ENCODE data around the gene LSM6. TPM values are rescaled to one million over a fixed set of nuclear protein-coding genes. Genes with fewer than 3 reads are reported as not detected.
A peak's percentile ranks its signal among the peaks of the same experiment; 100 is the strongest.

Gene LSM6
- total RNA-seq, 2 experiments from 2014 or later, result 52.2 TPM

GRCh38 chr4:146161243-146161642 lies 14.3 kb upstream of the LSM6 start:
- POLR2A ChIA-PET, result no interaction called here

GRCh38 chr4:146165221-146165620 lies 10.3 kb upstream of the LSM6 start:
- Mint-ChIP-seq H3K4me3 (no peak overlapping the region), H3K9me3 (peaks cover 11% of the 10 kb centered on the region), H3K36me3 (ENCODE audit: low read depth) (no peaks in the 10 kb centered on the region), H3K27me3 (no peaks in the 10 kb centered on the region), H3K27ac (no peak overlapping the region), H3K4me1 (no peaks in the 10 kb centered on the region)
- CTCF ChIA-PET, result interaction anchor here (1.4 kb wide), 1 partner anchor 12 kb away, joined by 3 read pairs; no protein-coding TSS in a partner anchor
- DNase-seq, result no peak
- POLR2A ChIA-PET, result no interaction called here

More at GRCh38 chr4:146161243-146161642, 14.3 kb upstream of the LSM6 start:
- CTCF ChIA-PET, result no interaction called here
- Mint-ChIP-seq H3K27ac (no peak overlapping the region), H3K9me3 (peaks cover 10% of the 10 kb centered on the region), H3K4me1 (peaks cover 3% of the 10 kb centered on the region), H3K27me3 (peaks cover 12% of the 10 kb centered on the region), H3K4me3 (no peak overlapping the region), H3K36me3 (ENCODE audit: low read depth) (no peaks in the 10 kb centered on the region)
- no peak for DNase-seq

- H3K4me3 Mint-ChIP-seq, result no peak overlapping the region
- no peak overlapping the region for H3K27ac Mint-ChIP-seq
- POLR2A ChIA-PET, result no interaction called here
- H3K36me3 Mint-ChIP-seq (ENCODE audit: low read depth), result no peaks in the 10 kb centered on the region
- DNase-seq, result no peak
- H3K4me1 Mint-ChIP-seq, result no peaks in the 10 kb centered on the region
- H3K27me3 Mint-ChIP-seq, result no peaks in the 10 kb centered on the region
- H3K9me3 Mint-ChIP-seq, result peaks cover 11% of the 10 kb centered on the region
- CTCF ChIA-PET, result interaction anchor here (1.4 kb wide), 1 partner anchor 13 kb away, joined by 3 read pairs; no protein-coding TSS in a partner anchor
Measured at GRCh38 chr4:146165840-146166239, 9.7 kb upstream of the LSM6 start.

- Mint-ChIP-seq H3K36me3 (ENCODE audit: low read depth) (no peaks in the 10 kb centered on the region), H3K27ac (no peak overlapping the region), H3K4me1 (peaks cover 1% of the 10 kb centered on the region)
Measured at GRCh38 chr4:146170149-146170548, 5.4 kb upstream of the LSM6 start.

DNA sequence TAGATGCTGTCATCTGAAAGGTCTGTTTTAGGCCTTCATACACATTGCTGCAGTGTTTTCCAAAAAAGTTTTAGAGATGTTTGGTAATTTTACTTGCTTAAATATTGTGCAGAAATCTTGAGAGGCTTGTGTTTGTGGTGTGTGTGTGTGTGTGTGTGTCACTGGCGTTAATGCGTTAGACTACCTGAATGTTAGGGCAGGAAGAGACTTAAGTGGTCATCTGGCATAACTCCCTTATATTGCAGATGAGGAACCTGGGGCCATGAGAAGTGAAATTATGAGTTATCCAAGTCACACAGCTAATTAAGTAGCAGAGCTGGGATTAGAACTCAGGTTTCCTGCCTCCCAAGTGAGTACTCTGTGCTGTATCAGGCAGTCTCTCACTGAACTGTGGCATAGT lies 1.4 kb downstream of the LSM6 start:
- H3K9me3 Mint-ChIP-seq, result no peaks in the 10 kb centered on the region
- ChIA-PET POLR2A (no interaction called here), CTCF (no interaction called here)
- H3K36me3 Mint-ChIP-seq (ENCODE audit: low read depth), result peaks cover 12% of the 10 kb centered on the region
- H3K4me3 Mint-ChIP-seq, result peak overlapping the region; percentile 83
- peak overlapping the region; percentile 94 for H3K27ac Mint-ChIP-seq
- no peak for DNase-seq
- H3K27me3 Mint-ChIP-seq, result no peaks in the 10 kb centered on the region
- peaks cover 40% of the 10 kb centered on the region for H3K4me1 Mint-ChIP-seq

More at GRCh38 chr4:146170149-146170548, 5.4 kb upstream of the LSM6 start:
- DNase-seq, result no peak
- no peak overlapping the region for H3K4me3 Mint-ChIP-seq
- peaks cover 2% of the 10 kb centered on the region for H3K9me3 Mint-ChIP-seq
- ChIA-PET CTCF (interaction anchor here (1.1 kb wide), 1 partner anchor 18 kb away, joined by 3 read pairs; no protein-coding TSS in a partner anchor), POLR2A (no interaction called here)
- H3K27me3 Mint-ChIP-seq, result no peaks in the 10 kb centered on the region

GRCh38 chr4:146178126-146178525 lies 2.6 kb downstream of the LSM6 start:
- Mint-ChIP-seq H3K4me1 (peaks cover 40% of the 10 kb centered on the region), H3K27ac (no peak overlapping the region), H3K27me3 (no peaks in the 10 kb centered on the region), H3K4me3 (no peak overlapping the region), H3K36me3 (ENCODE audit: low read depth) (peaks cover 18% of the 10 kb centered on the region), H3K9me3 (no peaks in the 10 kb centered on the region)
- ChIA-PET POLR2A (no interaction called here), CTCF (no interaction called here)
- DNase-seq, result no peak

- H3K4me1 Mint-ChIP-seq, result peaks cover 40% of the 10 kb centered on the region
- H3K36me3 Mint-ChIP-seq (ENCODE audit: low read depth), result peaks cover 22% of the 10 kb centered on the region
- ChIA-PET POLR2A (no interaction called here), CTCF (no interaction called here)
- no peaks in the 10 kb centered on the region for H3K27me3 Mint-ChIP-seq
- no peak for DNase-seq
- H3K27ac Mint-ChIP-seq, result no peak overlapping the region
- H3K9me3 Mint-ChIP-seq, result no peaks in the 10 kb centered on the region
- no peak overlapping the region for H3K4me3 Mint-ChIP-seq
Measured at GRCh38 chr4:146179784-146180370, 4.4 kb downstream of the LSM6 start.

DNA sequence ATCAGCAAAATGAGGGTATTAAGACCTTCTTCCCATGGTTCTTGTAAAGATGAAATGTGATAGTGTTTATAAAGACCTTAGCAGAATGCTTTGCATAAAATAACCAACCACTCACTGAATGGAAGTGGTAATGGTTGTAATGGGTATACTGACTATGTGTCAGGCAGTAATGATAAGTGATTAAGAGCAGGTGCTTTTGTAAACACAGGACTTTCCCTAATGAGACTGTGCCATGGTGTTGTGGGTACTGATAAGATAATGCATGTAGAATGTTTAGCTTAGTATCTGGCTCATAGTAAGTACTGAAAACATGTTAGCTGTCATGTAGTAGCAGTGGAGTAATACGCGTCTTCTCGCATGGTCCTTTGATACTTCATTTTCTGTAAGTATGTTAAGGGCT lies 6.9 kb downstream of the LSM6 start:
- peaks cover 39% of the 10 kb centered on the region for H3K36me3 Mint-ChIP-seq (ENCODE audit: low read depth)
- no peak overlapping the region for H3K27ac Mint-ChIP-seq
- no peaks in the 10 kb centered on the region for H3K27me3 Mint-ChIP-seq
- CTCF ChIA-PET, result no interaction called here
- DNase-seq, result no peak
- POLR2A ChIA-PET, result no interaction called here
- H3K9me3 Mint-ChIP-seq, result no peaks in the 10 kb centered on the region
- peaks cover 28% of the 10 kb centered on the region for H3K4me1 Mint-ChIP-seq
- H3K4me3 Mint-ChIP-seq, result no peak overlapping the region

GRCh38 chr4:146183209-146183608 lies 7.7 kb downstream of the LSM6 start:
- H3K27me3 Mint-ChIP-seq, result no peaks in the 10 kb centered on the region
- H3K4me1 Mint-ChIP-seq, result peaks cover 22% of the 10 kb centered on the region
- peaks cover 40% of the 10 kb centered on the region for H3K36me3 Mint-ChIP-seq (ENCODE audit: low read depth)
- DNase-seq, result no peak
- ChIA-PET POLR2A (no interaction called here), CTCF (interaction anchor here (1.4 kb wide), 1 partner anchor 60 kb away, joined by 3 read pairs; no protein-coding TSS in a partner anchor)
- H3K9me3 Mint-ChIP-seq, result no peaks in the 10 kb centered on the region
- H3K27ac Mint-ChIP-seq, result no peak overlapping the region
- no peak overlapping the region for H3K4me3 Mint-ChIP-seq

DNA sequence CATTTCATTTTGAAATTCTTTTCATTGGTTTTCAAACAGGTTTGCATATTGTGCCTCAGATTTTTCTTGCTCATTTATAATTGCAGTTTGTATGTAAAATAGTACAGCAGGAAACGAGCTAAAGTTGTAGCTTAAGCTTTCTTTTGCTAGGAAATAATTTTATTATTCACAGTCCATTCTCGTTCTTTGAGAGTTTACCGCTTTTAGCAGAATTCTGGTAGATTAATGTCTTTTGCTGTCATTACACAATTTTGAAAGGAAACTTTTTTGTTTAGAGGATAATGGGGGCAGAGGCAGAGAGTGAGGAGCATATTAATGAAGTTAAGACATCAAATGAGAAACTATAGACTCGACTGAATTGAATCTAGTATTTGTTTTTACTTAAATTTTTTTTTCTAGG lies 10.5 kb downstream of the LSM6 start:
- no peak overlapping the region for H3K27ac Mint-ChIP-seq
- H3K4me3 Mint-ChIP-seq, result no peak overlapping the region
- CTCF ChIA-PET, result no interaction called here
- peaks cover 48% of the 10 kb centered on the region for H3K36me3 Mint-ChIP-seq (ENCODE audit: low read depth)
- H3K9me3 Mint-ChIP-seq, result no peaks in the 10 kb centered on the region
- H3K4me1 Mint-ChIP-seq, result peaks cover 4% of the 10 kb centered on the region
- no peak for DNase-seq
- POLR2A ChIA-PET, result no interaction called here
- H3K27me3 Mint-ChIP-seq, result no peaks in the 10 kb centered on the region

DNA sequence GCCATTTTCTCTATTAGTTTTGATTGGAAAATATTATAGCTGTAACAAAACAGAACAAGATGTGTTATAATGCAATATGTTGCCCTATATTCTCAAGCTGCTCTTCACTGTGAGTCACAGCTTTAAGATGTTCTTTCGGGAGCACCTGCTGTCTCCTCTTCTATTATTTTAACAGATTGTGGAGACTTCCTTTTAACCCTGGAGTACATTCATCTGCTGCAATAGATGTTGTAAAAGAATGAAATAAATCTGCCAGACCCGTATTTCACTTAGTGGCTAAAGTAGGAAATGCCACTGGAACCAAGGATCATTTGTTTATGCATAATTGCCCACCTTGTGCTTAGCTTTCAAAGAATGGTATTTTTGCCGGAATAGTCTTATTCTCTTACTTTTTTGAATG lies 11.1 kb downstream of the LSM6 start:
- H3K4me3 Mint-ChIP-seq, result no peak overlapping the region
- peaks cover 2% of the 10 kb centered on the region for H3K4me1 Mint-ChIP-seq
- DNase-seq, result no peak
- peaks cover 52% of the 10 kb centered on the region for H3K36me3 Mint-ChIP-seq (ENCODE audit: low read depth)
- no peaks in the 10 kb centered on the region for H3K9me3 Mint-ChIP-seq
- no peaks in the 10 kb centered on the region for H3K27me3 Mint-ChIP-seq
- CTCF ChIA-PET, result no interaction called here
- no peak overlapping the region for H3K27ac Mint-ChIP-seq
- POLR2A ChIA-PET, result no interaction called here

GRCh38 chr4:146190456-146190855 lies 14.9 kb downstream of the LSM6 start:
- no peak for DNase-seq
- H3K9me3 Mint-ChIP-seq, result no peaks in the 10 kb centered on the region
- H3K27me3 Mint-ChIP-seq, result no peaks in the 10 kb centered on the region
- no peak overlapping the region for H3K4me3 Mint-ChIP-seq
- no peaks in the 10 kb centered on the region for H3K4me1 Mint-ChIP-seq
- H3K36me3 Mint-ChIP-seq (ENCODE audit: low read depth), result peaks cover 45% of the 10 kb centered on the region
- H3K27ac Mint-ChIP-seq, result no peak overlapping the region
- ChIA-PET POLR2A (no interaction called here), CTCF (interaction anchor here (1.1 kb wide), 1 partner anchor 19 kb away, joined by 3 read pairs; no protein-coding TSS in a partner anchor)

DNA sequence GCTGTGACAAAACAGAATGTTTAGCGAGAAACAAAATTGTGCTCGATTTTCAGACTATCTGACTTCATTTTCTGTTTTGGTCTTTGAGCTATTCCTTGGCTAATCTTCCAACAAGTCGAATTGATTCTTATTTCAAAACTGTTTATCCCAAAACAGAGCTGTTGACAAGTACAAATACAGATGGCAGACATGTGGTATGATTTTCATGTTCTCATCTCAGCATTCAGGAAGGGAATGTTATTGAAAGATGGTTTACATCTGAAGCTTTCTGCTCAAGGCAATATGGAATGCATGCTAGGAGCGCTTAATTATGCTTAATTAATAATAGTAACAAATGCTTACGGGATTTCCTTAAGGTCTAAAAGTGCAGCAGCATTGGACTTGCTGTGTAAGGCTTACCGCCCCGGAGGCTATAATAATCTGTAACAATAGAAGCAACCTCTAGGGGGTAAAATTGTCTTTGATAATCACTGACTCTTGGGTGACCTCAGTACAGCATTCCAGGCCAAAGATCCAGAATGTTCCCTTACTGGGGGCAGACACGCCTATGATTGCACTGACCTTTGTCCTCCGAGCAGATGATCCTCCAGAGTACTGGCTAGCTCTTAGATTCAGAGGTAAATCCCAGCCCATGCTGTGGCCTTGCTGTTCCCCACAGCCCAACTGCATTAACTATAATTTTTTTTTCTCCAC lies 16.4 kb downstream of the LSM6 start:
- no peak overlapping the region for H3K27ac Mint-ChIP-seq
- DNase-seq, result no peak
- no peaks in the 10 kb centered on the region for H3K9me3 Mint-ChIP-seq
- ChIA-PET CTCF (no interaction called here), POLR2A (no interaction called here)
- H3K4me1 Mint-ChIP-seq, result no peaks in the 10 kb centered on the region
- H3K27me3 Mint-ChIP-seq, result no peaks in the 10 kb centered on the region
- no peak overlapping the region for H3K4me3 Mint-ChIP-seq
- peaks cover 35% of the 10 kb centered on the region for H3K36me3 Mint-ChIP-seq (ENCODE audit: low read depth)

DNA sequence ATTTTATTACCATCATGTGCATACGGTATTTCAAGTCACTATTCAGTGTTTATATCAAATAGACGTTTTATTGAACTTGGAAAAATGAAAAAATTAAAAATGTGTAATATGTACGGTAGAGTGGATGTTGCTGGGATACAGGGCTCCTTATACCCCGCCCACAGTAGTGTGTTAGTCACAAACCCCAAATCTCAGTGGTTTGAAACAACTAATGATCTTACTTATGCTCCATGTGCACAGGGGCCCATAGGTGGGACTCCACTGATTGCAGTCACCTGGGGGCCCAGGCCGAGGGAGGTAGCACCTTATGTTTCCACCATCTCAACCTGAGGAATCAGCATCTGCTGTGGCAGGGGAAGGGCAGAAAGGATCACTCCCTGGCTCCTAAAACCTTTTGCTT lies 18.1 kb downstream of the LSM6 start:
- CTCF ChIA-PET, result interaction anchor here (0.8 kb wide), 1 partner anchor 12 kb away, joined by 3 read pairs; no protein-coding TSS in a partner anchor
- Mint-ChIP-seq H3K27ac (no peak overlapping the region), H3K36me3 (ENCODE audit: low read depth) (peaks cover 25% of the 10 kb centered on the region), H3K4me1 (no peaks in the 10 kb centered on the region), H3K9me3 (no peaks in the 10 kb centered on the region), H3K4me3 (no peak overlapping the region), H3K27me3 (no peaks in the 10 kb centered on the region)
- DNase-seq, result no peak
- POLR2A ChIA-PET, result no interaction called here
